Inferior parietal cortex (tissue), 1 donor: ENCODE measurements around the gene IMP4.
"Not testable (repeated sequence)": the region's sequence is repeated elsewhere in the genome, so short reads cannot be mapped to it uniquely, and the experiment has no call there.

Experiments
- DNase-seq: peaks from one replicate; pipeline ENCODE4 v3.0.0-alpha.2; 2016; ENCODE audit errors: extremely low spot score

The IMP4 gene, protein sequence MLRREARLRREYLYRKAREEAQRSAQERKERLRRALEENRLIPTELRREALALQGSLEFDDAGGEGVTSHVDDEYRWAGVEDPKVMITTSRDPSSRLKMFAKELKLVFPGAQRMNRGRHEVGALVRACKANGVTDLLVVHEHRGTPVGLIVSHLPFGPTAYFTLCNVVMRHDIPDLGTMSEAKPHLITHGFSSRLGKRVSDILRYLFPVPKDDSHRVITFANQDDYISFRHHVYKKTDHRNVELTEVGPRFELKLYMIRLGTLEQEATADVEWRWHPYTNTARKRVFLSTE

DNA sequence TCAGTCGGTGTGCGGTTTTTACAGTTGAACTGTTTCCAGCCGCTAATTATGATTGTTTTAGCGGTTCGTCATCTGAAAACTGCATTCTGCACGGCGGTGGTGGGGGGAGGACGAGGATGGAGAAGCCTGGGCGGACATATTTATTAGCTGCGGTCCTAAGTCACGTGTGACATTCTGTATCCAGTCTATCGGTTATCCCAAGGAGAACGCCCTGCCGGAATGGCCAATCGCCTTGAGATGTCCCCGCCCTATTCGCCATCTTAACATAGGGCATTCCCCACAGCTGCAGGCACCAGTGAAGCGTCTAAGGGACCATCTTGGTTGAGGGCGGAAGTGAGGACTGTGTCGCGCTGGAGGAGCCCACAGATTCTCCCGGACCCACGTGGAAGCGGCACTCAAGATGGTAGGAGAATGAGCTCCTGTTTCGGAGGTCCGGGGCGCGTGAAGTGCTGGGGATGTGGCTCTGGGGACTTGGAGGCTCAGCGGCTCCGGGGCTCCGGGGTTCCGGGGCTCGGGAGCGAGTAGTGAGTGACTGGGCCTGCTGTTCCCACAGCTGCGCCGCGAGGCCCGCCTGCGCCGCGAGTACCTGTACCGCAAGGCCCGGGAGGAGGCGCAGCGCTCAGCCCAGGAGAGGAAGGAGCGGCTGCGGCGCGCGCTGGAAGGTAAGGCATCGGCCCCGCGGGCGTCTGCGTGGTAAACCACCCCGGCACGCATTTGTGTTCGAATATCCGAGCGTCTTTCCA lies at the start of gene IMP4:
IMP4 (plus strand) TSS at position 365 of the 743 bp plus-strand sequence; CDS start at position 401, 36 bp downstream.
- DNase-seq, result peak; percentile 99

DNA sequence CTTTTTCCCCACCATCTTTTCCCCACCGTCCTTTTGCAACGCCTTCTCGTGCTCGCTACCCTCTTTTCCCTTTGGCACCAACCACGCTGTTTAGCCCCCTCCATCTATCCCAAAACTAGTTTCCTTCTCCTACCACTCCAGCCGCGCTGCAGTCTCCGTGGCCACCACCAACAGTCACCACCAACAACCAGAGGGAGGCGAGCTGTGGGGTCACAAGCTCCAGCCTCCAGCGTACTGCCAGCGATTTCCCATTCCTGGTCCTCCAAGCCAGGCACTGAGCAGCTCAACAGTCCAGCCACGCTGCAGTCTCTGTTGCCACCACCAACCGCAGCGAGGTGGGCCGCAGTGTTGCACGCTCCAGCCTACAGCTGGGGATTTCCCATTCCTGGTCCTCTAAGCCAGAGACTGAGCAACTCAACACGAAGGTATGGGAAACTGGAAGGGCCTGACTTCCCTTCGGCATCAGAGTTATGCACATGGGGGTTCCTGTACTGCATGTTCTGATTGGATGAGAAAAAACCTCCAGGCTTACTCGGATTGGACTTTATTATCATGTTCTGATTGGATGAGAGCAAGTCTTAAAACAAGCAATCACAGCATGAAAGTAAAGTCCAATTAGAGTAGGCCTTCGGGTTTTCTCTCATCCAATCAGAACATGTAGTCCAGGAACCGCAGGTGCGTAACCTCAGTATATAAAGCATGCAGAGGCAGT lies 42.3 kb upstream of the IMP4 start:
- no peak for DNase-seq

DNA sequence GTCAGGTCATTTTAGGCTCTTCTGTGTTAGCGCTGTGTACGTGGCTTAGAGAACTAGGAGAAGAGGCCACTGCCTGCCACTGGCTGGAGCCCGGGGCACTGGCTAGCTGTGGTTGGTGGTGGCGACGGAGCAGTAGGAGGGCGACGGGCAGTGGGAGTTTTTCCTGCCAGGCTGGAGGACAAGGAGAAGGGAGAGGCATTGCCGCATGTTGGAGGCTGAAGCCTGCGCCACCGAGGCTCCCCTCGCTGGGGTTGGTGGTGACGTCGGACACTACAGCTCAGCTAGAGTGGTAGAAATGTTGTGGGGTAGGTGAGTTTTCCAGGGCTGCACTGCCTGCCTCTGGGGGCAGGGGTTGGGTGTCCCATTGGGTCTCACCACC lies 41.7 kb upstream of the IMP4 start:
- no peak for DNase-seq

DNA sequence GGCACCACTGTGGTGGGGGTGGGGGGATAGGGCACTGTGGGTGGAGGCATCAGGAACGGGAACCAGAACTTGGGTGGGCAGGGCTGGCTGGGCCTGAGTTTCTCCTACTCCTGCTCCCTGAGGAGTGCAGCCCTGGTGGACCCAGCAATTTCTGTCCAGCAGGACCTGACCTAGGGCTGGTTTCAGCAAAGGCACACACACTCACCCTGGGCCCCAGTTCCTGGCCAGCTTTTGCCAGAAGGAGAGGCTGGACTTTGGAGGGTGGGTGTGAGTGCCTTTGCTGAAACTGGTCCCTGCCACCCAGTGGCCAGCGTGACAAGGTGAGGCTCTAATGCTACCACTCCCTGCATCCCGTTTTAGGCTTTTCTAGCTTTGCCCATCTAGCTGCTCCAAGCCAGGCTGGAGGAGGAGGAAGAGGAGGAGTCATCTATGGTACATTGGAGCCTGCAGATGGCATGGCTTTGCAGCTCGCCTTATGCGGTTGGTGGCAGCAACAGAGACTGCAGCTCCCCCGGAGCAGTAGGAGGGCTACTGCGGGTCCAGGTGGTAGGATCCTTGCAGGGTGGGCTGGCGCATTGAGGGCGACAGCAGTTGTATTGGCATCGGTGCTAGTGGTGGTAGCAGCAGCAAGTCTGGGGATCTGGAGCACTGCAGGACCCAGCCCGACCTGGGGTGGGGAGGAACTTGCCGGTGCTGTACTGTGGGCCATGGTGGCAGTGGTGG lies 40.4 kb upstream of the IMP4 start:
- no peak for DNase-seq

DNA sequence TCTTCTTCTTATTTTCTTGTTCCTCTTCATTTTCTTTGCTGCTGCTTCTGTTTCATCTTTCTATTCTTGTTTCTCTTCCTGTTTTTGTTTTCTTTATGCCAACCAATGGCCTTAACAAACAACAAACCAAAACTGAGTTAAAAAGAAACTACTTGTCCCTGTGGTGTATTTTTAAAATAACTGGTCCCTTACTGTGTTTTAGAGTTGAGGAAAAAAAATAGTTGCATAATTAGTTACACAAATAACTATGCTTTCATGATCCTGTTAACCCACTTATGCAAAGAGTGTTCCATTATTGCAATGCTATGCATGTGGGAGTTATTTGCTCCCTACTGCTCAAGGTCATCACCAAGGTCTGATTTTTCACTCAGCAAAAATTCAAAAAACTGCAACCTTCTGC lies 39.5 kb upstream of the IMP4 start:
- no peak for DNase-seq

DNA sequence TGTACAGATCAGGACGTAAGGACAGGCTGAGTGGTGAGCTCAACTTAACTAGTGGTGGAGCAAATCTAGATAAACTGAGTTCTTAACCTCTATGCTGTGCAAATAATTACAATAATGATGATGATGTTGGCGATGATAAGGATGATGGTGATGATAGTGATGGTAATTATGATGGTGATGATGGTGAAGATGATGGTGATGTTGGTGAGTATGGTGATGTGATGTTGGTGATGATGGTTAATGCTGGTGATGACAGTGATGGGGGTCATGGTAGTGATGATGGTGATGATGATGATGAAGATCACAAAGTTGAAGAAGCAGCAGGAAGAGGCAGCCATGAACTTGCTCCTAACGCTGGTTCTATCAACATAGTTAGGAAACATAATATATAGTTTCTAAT lies 38.0 kb upstream of the IMP4 start:
- DNase-seq, result no peak

DNA sequence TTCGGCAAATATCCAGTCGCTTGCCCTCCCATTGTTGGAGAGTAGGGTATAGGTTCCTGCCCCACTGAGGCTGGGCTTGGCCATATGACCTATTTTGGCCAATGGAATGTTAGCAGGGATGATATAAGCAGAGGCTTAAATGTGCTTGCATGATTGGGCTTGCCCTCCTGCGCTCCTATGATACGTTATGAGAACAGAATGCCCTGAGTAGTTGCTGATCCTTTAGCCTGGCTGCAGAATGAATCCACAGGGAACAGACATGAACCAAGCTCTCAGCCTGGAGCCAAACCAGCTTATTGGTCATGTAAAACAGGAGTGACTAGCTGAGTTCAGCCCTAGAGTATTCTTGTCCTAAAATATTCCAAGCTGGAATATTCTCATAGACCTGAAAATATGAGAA lies 34.8 kb upstream of the IMP4 start:
- DNase-seq, result no peak

DNA sequence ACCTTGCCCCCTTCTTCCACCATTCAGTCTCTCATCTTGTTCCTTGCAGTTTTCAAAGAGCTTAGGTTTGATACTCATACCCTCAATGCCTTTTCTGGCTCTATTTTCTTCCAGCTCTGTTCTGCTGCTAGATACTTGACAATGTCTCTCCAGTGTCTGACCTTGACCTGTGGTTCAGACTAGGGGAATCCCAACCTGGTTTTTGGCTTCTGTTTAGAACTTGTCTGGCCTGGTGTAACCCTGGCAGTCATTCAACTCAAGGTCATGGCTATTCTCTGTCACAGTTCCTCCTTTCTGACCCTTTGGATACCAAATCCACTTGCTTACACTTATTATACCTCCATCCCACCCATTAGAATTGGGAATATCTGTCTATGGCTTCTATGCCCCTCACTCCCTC lies 31.8 kb upstream of the IMP4 start:
- DNase-seq, result no peak

DNA sequence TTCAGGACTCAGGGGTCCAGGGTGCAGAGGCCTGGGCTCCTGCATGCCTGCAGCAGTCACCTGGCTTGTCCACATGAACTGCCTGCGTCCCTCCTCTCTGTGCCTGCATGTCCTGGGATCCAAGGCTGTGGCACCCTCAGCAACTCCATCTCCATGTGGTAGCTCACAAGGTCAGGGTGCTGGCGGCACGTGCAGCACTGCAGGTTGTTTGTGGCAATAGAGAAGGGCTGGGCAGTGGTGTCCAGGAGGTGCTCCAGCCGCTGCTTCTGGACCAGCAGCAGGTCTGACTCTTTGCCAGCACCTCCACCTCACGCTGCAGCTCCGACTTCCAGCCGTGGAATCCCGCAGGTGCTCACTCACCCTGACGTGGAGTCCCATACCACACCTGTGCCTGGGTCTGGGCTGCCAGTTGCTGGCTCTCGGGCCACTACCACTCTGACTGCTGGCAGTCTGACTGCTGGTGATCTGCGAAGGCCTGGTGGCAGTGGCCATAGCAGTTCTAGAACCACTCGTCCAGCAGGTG lies 28.8 kb upstream of the IMP4 start:
- no peak for DNase-seq

DNA sequence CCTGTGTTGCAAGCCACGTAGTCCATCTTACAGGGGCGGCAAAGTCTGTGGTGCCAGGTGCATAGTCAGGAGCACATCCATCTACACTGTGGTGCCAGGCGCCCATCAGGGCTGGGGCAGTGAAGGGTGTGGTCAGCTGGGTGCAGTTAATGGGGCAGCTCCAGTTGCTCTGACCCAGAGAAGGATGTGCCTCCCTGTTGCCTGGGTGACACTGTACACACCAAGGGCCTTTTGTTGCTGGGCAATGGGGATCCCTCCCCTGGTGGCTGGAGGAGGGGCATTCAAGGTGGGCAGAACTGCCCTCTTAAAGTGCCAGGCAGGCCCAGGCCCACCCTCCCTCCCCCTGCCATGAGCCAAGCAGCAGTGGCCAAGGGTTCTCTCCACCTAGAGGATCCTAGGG lies 28.3 kb upstream of the IMP4 start:
- DNase-seq, result no peak

DNA sequence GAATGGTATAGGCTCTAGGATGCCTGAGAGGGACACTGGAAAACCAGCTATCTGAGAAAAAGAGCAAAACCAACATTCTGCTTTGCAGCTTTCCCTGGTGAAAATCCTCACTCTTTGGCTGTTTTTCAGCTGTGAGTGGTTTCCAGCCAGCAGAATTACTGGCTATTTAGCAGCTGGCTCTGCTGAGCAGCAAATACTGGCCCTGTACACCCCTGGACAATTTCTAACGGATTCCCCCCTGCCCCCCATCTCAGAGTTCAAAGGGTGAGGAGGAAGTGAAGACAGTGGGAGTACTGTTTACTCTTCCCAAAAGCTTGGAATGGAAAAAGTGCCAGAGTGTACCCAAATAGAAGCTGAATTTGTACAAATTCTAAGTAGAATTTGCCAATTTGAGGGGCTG lies 26.1 kb upstream of the IMP4 start:
- DNase-seq, result peak; percentile 6

DNA sequence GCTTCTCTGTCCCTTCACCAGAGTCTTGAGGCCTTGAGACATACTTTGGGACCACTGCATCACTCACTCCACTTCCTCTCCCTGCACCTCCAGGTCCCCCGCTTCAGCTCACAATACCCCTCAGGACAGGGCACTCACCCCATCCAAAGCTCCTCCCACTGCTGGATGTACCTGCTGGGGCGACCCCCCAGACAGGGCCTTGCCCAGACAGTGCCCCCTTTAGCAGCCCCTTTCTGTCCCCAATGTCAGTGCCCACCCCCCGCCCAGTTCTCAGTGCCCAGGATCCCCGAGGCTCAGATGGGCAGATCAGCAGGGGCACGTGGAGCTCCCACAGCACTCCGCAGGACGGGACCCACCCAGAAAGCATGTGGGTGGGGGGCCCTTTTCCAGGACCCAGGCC lies 23.8 kb upstream of the IMP4 start:
- no peak for DNase-seq

DNA sequence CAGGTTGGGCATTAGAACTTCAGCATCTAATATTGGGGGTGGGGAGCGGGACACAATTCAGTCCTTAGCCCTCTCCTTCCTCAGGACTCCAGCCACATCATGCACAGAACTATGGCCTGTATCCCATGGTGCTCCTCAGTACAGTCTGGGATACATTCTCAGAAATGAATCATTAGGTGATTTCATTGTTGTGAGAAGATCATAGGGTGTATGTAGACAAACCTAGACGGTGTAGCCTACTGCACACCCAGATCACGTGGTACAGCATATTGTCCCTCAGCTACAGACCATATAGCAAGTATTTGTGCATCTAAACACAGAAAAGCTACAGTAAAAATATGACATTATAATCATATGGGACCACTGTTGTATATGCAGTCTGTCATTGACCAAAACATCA lies 23.2 kb upstream of the IMP4 start:
- DNase-seq, result no peak

DNA sequence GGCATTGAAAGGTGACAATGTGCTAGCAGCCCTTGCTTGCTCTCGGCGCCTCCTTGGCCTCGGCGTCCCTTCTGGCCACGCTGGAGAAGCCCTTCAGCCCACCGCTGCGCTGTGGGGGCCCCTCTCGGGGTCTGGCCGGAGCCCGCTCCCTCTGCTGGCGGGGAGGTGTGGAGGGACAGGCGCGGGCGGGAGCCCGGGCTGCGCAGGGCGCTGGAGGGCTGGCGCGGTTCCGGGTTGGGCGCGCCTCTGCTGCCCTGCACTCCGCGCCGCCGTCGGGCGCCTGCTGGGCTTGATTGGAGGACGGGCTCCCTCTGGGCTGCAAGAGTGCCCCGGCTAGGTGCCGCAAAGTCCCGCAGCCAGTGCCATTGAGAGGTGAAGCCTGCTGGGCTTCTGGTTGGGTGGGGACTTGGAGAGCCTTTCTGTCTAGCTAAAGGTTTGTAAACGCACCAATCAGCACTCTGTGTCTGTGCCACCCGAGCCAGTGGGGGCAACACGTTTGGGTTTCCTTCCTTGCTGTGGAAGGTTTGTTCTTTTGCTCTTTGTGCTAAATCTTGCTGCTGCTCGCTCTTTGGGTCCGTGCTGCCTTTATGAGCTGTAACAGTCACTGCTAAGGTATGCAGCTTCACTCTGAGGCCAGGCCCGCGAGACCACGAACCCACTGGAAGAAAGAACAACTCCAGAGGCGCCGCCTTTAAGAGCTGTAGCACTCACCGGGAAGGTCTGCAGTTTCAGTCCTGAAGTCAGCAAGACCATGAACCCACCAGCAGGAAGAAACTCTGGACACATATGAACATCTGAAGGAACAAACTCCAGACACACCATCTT lies 14.8 kb upstream of the IMP4 start:
- no peak for DNase-seq

DNA sequence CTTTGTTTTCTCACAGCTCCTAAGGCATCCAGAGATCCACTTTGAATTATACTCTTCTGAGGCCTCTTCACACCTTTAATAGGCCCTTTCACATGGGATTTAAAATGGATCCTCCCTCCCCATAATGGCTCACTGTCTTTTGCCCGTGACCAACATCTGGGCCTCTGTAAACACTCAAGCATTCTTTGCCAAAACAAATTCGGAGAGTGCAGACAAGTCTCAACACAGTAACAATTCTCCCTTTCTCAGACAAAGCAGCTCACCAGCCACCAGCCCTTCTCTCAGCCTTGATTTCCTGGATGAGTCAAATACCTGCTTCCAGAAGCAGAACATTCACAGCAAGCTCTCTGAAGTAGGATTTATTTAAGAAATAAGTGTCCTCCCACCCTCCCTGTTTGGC lies 14.0 kb upstream of the IMP4 start:
- DNase-seq, result no peak

DNA sequence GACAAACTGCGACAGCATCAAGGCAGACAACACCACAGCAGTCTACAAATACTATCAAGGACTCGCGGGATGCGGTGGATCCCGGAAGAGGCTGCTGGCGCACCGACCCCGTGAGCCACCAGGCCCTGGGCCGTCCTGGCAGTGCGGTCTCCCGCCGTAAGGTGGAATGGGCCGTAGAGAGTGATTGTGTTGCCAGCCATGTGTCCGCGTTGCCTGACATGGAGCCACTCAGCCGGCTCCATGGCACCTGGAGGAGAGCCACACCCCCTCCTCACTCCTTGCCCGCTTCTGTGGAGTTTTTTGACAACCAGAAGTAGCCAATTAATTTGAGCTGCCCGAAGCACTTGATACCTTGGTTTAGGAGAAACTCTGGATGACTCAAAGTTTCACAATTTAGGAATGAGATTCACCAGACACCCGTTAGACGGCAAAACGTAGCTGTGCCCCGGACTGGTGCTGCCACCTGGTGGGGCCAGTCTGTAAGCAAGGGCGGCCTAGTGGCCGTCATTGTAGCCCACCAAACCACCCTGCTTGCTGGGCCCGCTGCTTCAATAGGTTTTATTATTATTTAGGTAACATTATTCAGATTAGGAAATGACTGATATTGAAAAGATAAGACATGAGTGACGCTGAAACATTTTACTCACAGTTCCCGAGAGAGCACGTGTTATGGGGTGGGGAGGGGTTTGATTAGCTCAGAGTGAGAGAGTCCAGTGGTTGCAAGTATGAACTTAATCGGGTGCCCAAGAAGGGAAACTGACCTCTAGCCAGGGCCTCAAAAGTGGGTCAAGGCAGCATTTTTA lies 10.2 kb upstream of the IMP4 start:
- DNase-seq, result peak; percentile 74

DNA sequence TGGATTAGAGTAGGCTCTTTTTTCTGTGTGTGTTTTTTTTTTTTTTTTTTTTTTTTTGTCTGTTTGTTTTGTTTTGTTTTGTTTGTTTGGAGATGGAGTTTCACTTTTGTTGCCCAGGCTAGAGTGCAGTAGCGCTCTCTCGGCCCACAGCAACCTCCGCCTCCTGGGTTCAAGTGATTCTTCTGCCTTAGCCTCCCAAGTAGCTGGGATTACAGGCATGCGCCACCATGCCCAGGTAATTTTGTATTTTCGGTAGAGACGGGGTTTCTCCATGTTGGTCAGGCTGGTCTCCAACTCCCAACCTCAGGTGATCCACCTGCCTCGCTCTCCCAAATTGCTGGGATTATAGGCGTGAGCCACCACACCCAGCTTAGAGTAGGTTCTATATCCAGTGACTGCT lies 9.4 kb upstream of the IMP4 start:
- DNase-seq, result not testable (repeated sequence)

DNA sequence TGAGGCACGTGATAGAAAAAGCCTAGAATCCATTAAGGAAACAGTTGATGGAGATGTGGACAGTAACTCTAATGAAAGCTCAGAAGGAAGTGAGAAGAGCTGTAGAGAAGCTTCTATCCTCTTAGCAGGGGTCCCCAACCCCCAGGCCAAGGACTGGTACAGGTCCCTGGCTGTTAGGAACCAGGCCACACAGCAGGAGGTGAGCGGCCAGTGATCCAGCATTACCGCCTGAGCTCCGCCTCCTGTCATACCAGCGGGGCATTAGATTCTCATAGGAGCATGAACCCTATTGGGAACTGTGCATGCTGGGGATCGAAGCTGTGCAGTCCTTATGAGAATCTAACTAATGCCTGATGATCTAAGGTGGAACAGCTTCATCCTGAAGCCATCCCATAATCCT lies 8.7 kb upstream of the IMP4 start:
- no peak for DNase-seq

DNA sequence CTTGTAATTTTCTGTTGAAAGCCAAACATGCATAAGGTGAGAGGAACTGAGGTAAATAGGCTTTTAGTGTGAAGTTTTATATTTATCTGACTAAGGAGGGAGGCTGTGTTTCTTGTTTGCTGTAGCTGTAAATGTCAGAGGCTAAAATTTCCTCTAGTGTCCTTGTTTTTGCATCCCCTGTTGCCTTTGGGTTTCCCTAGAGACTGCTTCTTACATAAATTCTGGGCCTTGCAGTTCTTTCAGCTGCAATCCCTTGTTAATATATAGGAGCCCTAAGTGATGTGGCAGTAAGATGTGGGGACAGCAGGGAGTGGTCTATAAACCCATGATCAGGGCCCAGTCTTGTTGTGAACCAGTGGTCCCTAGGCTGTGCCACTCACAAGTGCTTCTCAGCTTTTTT lies 7.5 kb upstream of the IMP4 start:
- no peak for DNase-seq

DNA sequence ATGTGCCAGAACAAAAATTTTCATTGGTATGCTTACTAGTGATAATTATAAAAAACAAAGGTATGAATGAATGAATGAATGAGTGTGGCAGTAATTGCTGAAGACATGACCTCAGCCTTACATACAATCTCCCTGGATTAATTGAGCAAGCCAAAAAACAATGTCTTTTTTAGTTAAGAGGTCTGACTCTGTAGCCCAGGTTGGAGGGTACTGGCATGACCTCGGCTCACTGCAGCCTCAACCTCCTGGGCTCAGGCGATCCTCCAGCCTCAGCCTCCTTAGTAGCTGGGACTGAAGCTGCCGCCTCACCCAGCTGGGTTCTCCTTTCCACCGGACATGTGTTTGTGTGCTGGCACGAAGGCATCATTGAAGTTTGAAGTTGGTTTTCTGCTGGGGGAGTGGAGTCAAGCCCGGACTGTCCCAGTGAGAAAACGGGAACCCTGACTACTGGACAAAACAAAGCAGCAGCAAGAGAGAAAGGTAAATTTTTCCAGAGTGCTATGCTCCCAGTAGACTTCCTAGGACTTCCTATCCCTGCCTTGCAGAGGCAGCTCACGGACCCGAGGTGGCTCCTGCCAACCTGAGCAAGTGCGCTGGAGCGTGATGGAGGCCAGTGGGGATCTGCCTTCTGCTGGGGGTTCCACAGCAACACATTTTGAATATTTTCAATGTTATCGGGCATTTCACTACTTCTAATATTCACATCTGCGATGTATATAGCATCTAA lies 6.4 kb upstream of the IMP4 start:
- DNase-seq, result no peak
